Colonic mucosa (tissue), 4 donors: ENCODE measurements around the gene NOP10. TPM values are rescaled to one million over a fixed set of nuclear protein-coding genes. Genes with fewer than 3 reads are reported as not detected.

Source experiments
- DNase-seq: peaks from one replicate; pipeline ENCODE4 v3.0.0-alpha.2; 2020
- H3K27ac ChIP-seq: fragments of 200-600 bp; one replicate; pipeline ENCODE4 v1.8.0; 2021
- H3K27me3 ChIP-seq: fragments of 200-600 bp; one replicate; pipeline ENCODE4 v1.8.0; 2021
- H3K36me3 ChIP-seq: fragments of 200-600 bp; one replicate; pipeline ENCODE4 v1.8.0; 2021
- H3K4me1 ChIP-seq: fragments of 200-600 bp; one replicate; pipeline ENCODE4 v1.8.0; 2021; ENCODE audit warnings: mild to moderate bottlenecking
- H3K4me3 ChIP-seq: fragments of 200-600 bp; one replicate; pipeline ENCODE4 v1.8.0; 2021
- H3K9ac ChIP-seq, 2 donors: one replicate each; pipeline ENCODE4 v1.7.0; 2013; ENCODE audit warnings: control low read depth in 2 of 2, low read depth in 2 of 2, low read length in 2 of 2
- H3K9me3 ChIP-seq: fragments of 200-600 bp; one replicate; pipeline ENCODE4 v1.8.0; 2021
- CTCF ChIP-seq: fragments of 200-600 bp; IDR thresholded peaks from one replicate; pipeline ENCODE4 v1.8.0; 2022; ENCODE audit warnings: antibody characterized with exemption, mild to moderate bottlenecking
- intact Hi-C: fragments of 100-400 bp; cut with DNase I; formaldehyde crosslinking; loops from one replicate; pipeline ENCODE4 v1.14.1; 2022
- total RNA-seq, 2 donors: library from RNA; stranded (reverse); fragmentation: NEBNext Ultra II Directional in 1 of 2; extraction: Animal tissue kit (Norgen Biotek cat#: 25700) in 1 of 2; gene quantifications; one replicate each; pipeline ENCODE4 v1.2.1, GENCODE V29; 2021
- donor health status: healthy.
- donor health status: DM: no; HTN: no; CAD: no.
- donor health status: DM: no; HTN: no; CAD: no.

NOP10 gene
- total RNA-seq, 2 donors from 2014 or later: 143 to 184 TPM

- intact Hi-C loops: no loop called here
- H3K9ac ChIP-seq: no peak overlapping the region
- TF ChIP-seq CTCF: no peak
- DNase-seq: no peak
- H3K4me3 ChIP-seq: no peak overlapping the region
- no peaks in the 10 kb centered on the region for H3K9me3 ChIP-seq
- H3K27ac ChIP-seq: no peak overlapping the region
- H3K27me3 ChIP-seq: no peaks in the 10 kb centered on the region
- H3K36me3 ChIP-seq: no peaks in the 10 kb centered on the region
- H3K4me1 ChIP-seq: no peaks in the 10 kb centered on the region
Observed at GRCh38 chr15:34332553-34333120, 10.3 kb downstream of the NOP10 start.

- no peaks in the 10 kb centered on the region for H3K4me1 ChIP-seq
- no peak for DNase-seq
- no peak overlapping the region for H3K4me3 ChIP-seq
- intact Hi-C loops: no loop called here
- no peaks in the 10 kb centered on the region for H3K9me3 ChIP-seq
- no peaks in the 10 kb centered on the region for H3K36me3 ChIP-seq
- TF ChIP-seq CTCF: no peak
- no peaks in the 10 kb centered on the region for H3K27me3 ChIP-seq
- no peak overlapping the region for H3K9ac ChIP-seq
- H3K27ac ChIP-seq: no peak overlapping the region
Observed at GRCh38 chr15:34331809-34332208, 11.1 kb downstream of the NOP10 start.

- Histone ChIP-seq H3K27me3 (no peaks in the 10 kb centered on the region), H3K4me1 (no peaks in the 10 kb centered on the region), H3K4me3 (no peak overlapping the region), H3K9me3 (no peaks in the 10 kb centered on the region), H3K9ac (no peak overlapping the region), H3K36me3 (no peaks in the 10 kb centered on the region), H3K27ac (no peak overlapping the region)
- no peak for DNase-seq
- intact Hi-C loops: no loop called here
- TF ChIP-seq CTCF: no peak
Observed at GRCh38 chr15:34330279-34330678, 12.7 kb downstream of the NOP10 start.

GRCh38 chr15:34329006-34329405 is 13.9 kb downstream of the NOP10 start:
- no peaks in the 10 kb centered on the region for H3K27me3 ChIP-seq
- H3K4me1 ChIP-seq: no peaks in the 10 kb centered on the region
- H3K9ac ChIP-seq: no peak overlapping the region
- no peak overlapping the region for H3K27ac ChIP-seq
- no peak for TF ChIP-seq CTCF
- no peak overlapping the region for H3K4me3 ChIP-seq
- no peaks in the 10 kb centered on the region for H3K36me3 ChIP-seq
- intact Hi-C loops: no loop called here
- H3K9me3 ChIP-seq: no peaks in the 10 kb centered on the region
- DNase-seq: no peak

- no peaks in the 10 kb centered on the region for H3K9me3 ChIP-seq
- H3K27me3 ChIP-seq: no peaks in the 10 kb centered on the region
- no peak overlapping the region for H3K4me3 ChIP-seq
- DNase-seq: no peak
- H3K9ac ChIP-seq: no peak overlapping the region
- H3K36me3 ChIP-seq: no peaks in the 10 kb centered on the region
- TF ChIP-seq CTCF: no peak
- intact Hi-C loops: no loop called here
- H3K4me1 ChIP-seq: no peaks in the 10 kb centered on the region
- H3K27ac ChIP-seq: no peak overlapping the region
Observed at GRCh38 chr15:34327906-34328305, 15.0 kb downstream of the NOP10 start.
